Skin epidermis (tissue), 12 donors: ENCODE data around the gene ZNF668.
"Not testable (repeated sequence)": the region's sequence is repeated elsewhere in the genome, so short reads cannot be mapped to it uniquely, and the experiment has no call there.

Experiments
- H3K27ac ChIP-seq, 21 experiments: fragments of 200-600 bp; sonication (generic) in 11 of 21; one replicate each; pipeline ENCODE4 v1.5.0; 2020; ENCODE audit warnings: mild to moderate bottlenecking in 3 of 21, inconsistent platforms in 2 of 21, moderate library complexity in 2 of 21
- H3K4me3 ChIP-seq, 7 experiments: fragments of 200-600 bp; sonication (generic) in 2 of 7; one replicate each; pipeline ENCODE4 v1.5.0; 2020; ENCODE audit warnings: inconsistent platforms in 2 of 7, mild to moderate bottlenecking in 2 of 7, moderate library complexity in 1 of 7

The ZNF668 gene

DNA sequence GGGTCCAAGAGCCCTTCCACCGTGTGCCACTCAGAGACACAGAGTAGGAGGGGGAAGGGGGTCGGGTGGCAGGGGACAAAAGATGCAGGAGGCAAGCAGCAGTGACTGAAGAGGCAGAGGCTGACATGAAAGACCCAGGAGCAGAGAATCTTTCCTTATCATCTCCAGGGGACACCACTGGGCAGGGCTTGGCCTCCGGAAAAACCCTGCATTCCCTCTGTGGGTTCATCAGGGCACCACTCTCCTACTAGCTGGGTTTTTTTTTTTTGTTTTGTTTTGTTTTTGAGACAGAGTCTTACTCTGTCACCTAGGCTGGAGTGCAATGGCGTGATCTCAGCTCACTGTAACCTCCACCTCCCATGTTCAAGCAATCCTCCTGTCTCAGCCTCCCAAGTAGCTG is 42.8 kb downstream of the ZNF668 start:
- peak overlapping the region in 7 of 21 experiments; percentile 1 to 98 (median 96) for H3K27ac ChIP-seq
- no peak overlapping the region for H3K4me3 ChIP-seq

DNA sequence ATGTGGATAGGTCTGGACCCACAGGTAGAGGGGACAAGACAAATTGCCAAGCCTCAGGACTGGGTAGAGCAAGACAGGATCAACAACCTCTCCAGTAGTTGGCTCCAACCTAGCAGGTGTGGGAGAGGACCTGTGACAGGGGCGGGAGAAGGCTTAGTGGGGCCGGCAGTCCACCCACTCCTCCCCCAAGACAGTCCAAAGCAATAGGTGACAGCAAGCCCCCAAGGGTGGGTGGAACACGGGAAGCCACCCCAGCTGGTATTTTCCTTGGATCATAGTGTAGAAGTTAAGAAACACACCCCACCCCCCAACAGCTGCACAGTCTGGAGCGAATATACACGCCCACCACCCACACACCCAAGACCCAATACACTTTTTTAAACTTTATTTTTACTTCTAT is 44.8 kb downstream of the ZNF668 start:
- no peak overlapping the region for H3K27ac ChIP-seq
- no peak overlapping the region for H3K4me3 ChIP-seq

DNA sequence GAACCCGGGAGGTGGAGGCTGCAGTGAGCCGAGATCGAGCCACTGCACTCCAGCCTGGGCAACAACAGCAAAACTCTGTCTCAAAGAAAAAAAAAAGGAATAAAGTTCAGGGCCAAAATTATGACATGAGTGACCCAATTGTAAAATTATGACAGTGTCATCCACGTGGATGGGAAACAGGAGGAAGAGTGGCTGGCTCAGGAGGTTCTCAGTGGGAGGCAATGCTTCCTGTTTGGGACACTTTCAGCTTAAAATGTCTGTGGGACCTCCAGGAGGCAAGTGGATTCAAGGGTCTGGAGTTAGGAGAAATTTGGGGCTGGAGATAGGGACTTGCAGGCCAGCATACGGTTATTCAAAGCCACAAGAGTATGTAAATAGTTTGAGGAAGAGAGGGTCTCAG is 48.7 kb downstream of the ZNF668 start:
- Histone ChIP-seq H3K27ac (peak overlapping the region in 4 of 21 experiments; percentile 4 to 55 (median 15)), H3K4me3 (no peak overlapping the region)

DNA sequence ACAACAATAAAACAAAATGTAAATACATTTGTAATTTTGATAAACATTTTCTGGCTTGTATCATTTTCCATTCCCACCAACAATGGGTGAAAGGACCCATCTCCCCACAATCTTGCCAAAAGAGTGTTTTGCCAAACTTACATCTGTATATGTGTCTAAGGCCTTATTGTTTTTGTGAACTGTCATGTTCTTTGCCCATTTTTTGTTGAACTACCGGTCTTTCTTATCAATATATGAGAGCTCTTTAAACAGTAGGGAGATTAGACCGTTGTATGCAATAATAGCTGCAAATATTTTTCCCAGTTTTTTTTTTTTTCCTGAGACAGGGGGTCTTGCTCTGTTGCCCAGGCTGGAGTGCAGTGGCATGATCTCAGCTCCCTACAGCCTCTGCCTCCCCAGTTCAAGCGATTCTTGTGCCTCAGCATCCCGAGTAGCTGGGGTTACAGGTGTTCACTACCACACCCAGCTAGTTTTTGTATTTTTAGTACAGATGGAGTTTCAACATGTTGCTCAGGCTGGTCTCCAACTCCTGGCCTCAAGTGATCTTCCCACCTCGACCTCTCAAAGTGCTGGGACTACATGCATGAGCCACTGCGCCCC is 50.3 kb downstream of the ZNF668 start:
- Histone ChIP-seq H3K4me3 (no peak overlapping the region), H3K27ac (no peak overlapping the region)

DNA sequence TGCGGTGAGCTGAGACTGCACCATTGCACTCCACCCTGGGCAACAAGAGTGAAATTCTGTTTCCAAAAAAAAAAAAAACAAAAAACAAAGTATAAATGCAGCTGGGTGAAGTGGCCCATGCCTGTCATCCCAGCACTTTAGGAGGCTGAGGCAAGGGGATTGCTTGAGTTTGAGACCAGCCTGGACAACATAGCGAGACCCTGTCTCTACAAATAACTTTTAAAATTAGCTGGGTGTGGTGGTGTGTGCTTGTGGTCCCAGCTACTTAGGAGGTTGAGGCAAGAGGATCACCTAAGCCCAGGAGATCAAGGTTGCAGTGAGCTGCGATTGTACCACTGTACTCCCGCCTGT is 50.8 kb downstream of the ZNF668 start:
- H3K27ac ChIP-seq = peak overlapping the region in 2 of 21 experiments; percentile 3 to 40
- no peak overlapping the region for H3K4me3 ChIP-seq

DNA sequence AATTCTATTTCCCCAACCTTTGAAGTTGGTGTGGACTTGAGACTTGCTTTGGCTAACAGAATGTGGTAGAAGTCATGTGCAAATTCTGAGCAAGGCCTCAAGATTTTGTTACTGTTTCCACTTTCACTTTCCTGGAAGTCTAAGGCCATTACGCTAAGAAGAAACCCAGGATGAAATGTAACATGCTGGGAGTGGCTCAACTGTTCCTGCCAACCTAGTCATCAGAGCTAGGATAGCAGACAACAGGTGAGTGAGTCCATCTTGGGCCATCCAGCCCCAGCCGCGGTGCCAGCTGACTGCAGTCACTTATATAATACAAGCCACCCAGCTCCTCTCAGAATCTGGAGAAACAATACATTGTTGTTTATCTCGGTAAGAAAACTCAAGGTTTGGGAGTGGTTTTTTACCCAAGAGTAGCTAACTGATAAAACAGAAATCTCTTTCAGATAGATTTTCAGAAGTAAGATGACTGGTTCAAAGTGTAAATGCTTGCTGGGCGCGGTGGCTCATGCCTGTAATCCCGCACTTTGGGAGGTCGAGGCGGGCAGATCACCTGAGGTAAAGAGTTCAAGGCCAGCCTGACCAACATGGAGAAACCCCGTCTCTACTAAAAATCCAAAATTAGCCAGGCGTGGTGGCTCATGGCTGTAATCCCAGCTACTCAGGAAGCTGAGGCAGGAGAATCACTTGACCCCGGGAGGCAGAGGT is 51.3 kb downstream of the ZNF668 start:
- no peak overlapping the region for H3K4me3 ChIP-seq
- H3K27ac ChIP-seq = peak overlapping the region in 2 of 21 experiments; percentile 3 to 40

DNA sequence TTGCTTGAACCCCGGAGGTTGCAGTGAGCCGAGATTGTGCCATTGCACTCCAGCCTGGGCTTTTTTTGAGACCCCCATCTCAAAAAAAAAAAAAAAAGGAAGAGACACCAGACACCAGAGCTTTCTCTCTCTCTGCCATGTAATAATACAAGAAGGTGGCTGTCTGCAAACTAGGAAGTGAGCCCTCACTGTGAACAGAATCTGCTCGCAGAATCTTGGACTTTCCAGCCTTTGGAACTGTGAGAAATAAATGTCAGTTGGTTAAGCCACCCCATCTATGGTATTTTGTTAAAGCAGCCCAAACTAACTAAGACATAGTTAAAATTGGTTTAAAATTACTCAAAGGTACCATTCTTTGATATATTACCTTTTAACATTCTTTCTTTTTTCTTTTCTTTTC is 53.5 kb downstream of the ZNF668 start:
- no peak overlapping the region for H3K27ac ChIP-seq
- H3K4me3 ChIP-seq = no peak overlapping the region

DNA sequence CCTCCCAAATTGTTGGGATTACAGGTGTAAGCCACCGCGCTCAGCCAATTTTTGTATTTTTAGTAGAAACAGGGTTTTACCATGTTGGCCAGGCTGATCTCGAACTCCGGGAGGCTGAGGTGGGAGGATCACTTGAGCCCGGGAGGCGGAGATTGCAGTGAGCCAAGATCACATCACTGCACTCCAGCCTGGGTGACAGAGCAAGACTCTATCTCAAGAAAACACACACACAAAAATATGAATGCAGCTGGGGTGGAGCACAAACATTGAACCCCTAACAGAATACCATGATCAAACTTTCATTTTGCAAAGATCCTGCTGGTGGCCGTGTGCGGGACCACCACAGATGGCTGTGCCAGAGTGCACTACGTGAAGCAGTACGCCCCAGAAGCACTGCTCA is 56.3 kb downstream of the ZNF668 start:
- H3K4me3 ChIP-seq, H3K27ac ChIP-seq: not testable (repeated sequence)

DNA sequence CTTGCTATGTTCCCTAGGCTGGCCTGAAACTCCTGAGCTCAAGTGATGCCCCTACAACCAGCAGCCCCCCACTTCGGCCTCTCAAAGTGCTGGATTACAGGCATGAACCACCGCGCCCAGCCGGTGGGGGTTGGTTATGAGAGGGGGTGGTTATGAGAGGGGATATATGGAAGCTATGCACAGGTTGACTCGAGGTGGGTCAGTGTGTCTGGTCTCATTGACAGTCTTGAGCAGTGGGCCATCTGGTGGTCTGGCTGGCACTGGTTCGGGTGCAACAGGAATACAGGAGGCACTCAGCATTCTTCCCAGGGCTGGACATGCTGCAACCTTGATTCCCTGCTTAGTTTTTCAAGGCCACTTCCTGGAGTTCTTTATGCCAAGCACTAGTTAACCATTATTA is 58.0 kb downstream of the ZNF668 start:
- Histone ChIP-seq H3K4me3 (no peak overlapping the region), H3K27ac (no peak overlapping the region)

DNA sequence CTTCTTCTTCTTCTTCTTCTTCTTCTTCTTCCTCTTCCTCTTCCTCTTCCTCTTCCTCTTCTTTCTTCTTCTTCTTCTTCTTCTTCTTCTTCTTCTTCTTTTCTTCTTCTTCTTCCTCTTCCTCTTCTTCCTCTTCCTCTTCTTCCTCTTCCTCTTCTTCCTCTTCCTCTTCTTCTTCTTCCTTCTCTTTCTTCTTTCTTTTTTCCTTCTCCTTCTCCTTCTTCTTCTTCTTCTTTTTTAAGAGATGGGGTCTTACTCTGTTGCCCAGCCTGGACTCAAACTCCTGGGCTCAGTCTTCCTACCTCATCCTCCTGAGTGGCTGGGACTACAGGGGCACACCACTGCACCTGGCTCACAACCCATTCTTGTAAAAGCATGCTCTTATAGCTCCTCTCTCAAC is 60.7 kb downstream of the ZNF668 start:
- H3K4me3 ChIP-seq, H3K27ac ChIP-seq: not testable (repeated sequence)

DNA sequence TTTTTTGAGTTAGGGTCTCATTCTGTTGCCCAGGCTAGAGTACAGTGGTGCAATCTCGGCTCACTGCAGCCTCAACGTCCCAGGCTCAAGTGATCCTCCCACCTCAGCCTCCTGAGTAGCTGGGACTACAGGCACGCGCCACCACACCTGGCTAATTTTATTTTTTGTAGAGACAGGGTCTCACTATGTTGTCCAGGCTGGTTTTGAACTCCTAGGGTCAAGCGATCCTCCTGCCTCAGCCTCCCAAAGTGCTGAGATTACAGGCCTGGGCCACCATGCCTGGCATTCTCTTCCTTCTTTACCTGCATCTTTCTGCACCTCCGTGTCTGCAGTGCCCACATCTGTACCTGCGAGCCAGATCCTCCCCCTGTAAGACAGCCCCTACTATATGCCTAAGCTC is 62.2 kb downstream of the ZNF668 start:
- H3K27ac ChIP-seq, H3K4me3 ChIP-seq: not testable (repeated sequence)
